ENCODE data around the gene HDAC4. TPM values are rescaled to one million over a fixed set of nuclear protein-coding genes. Genes with fewer than 3 reads are reported as not detected.

The HDAC4 gene
- total RNA-seq = 16.6 and 17.7 TPM in 2 replicates

GRCh38 chr2:239400596-239401066 lies at the start of gene HDAC4:
Gene HDAC4, minus strand, starts transcription at chr2:239401020. Its CDS starts 48,321 bp downstream, at chr2:239352699.

Data from smooth muscle cell of the pulmonary artery (primary cell).